Mesendoderm (in vitro differentiated cells): Measurements from ENCODE around the gene KCNK7.

Source experiments
- DNase-seq: peaks from one replicate; pipeline ENCODE4 v3.0.0; 2013
- H2AK5ac ChIP-seq: 2 replicates; pipeline ENCODE4 v1.6.1; 2013; ENCODE audit warnings: low read length, inconsistent platforms
- H2BK120ac ChIP-seq: 2 replicates; pipeline ENCODE4 v1.6.1; 2013; ENCODE audit warnings: low read depth, mild to moderate bottlenecking, low read length, moderate library complexity, mixed read lengths
- H2BK15ac ChIP-seq: replicated peaks from 2 replicates; pipeline ENCODE4 v1.6.1; 2013; ENCODE audit warnings: low read depth, mild to moderate bottlenecking, moderate library complexity
- H2BK5ac ChIP-seq: 2 replicates; pipeline ENCODE4 v1.6.1; 2013; ENCODE audit warnings: low read length, inconsistent platforms
- H3K18ac ChIP-seq: 2 replicates; pipeline ENCODE4 v1.6.1; 2013; ENCODE audit warnings: mild to moderate bottlenecking, low read length, mixed read lengths
- H3K23ac ChIP-seq: one replicate; pipeline ENCODE4 v1.6.1; 2013; ENCODE audit warnings: low read length
- H3K27ac ChIP-seq: 2 replicates; pipeline ENCODE4 v1.5.1; 2013; ENCODE audit warnings: low read depth, mild to moderate bottlenecking, inconsistent platforms, low read length, moderate library complexity
- H3K27me3 ChIP-seq: 2 replicates; pipeline ENCODE4 v1.6.1; 2013; ENCODE audit warnings: low read length, control low read depth, mild to moderate bottlenecking, inconsistent platforms; ENCODE audit not compliant: insufficient read depth, poor library complexity
- H3K36me3 ChIP-seq: 2 replicates; pipeline ENCODE4 v1.6.1; 2013; ENCODE audit warnings: low read length, inconsistent platforms; ENCODE audit not compliant: control insufficient read depth, insufficient read depth
- H3K4ac ChIP-seq: one replicate; pipeline ENCODE4 v1.6.1; 2013; ENCODE audit warnings: low read depth, mild to moderate bottlenecking, low read length, moderate library complexity
- H3K4me1 ChIP-seq: 2 replicates; pipeline ENCODE4 v1.6.1; 2013; ENCODE audit warnings: low read depth, low read length, inconsistent platforms; ENCODE audit not compliant: control insufficient read depth
- H3K4me2 ChIP-seq: 2 replicates; pipeline ENCODE4 v1.6.1; 2013; ENCODE audit warnings: low read length
- H3K4me3 ChIP-seq: 2 replicates; pipeline ENCODE4 v1.5.1; 2013; ENCODE audit warnings: mild to moderate bottlenecking, low read length
- H3K56ac ChIP-seq: one replicate; pipeline ENCODE4 v1.6.1; 2013; ENCODE audit warnings: low read length
- H3K79me1 ChIP-seq: 2 replicates; pipeline ENCODE4 v1.6.1; 2013; ENCODE audit warnings: low read length, inconsistent platforms
- H3K79me2 ChIP-seq: 2 replicates; pipeline ENCODE4 v1.6.1; 2013; ENCODE audit warnings: mild to moderate bottlenecking, low read length; ENCODE audit not compliant: control insufficient read depth, insufficient read depth
- H3K9ac ChIP-seq: 2 replicates; pipeline ENCODE4 v1.6.1; 2013; ENCODE audit warnings: low read length, inconsistent platforms
- H4K5ac ChIP-seq: one replicate; pipeline ENCODE4 v1.6.1; 2013; ENCODE audit warnings: low read length
- H4K8ac ChIP-seq: one replicate; pipeline ENCODE4 v1.6.1; 2013; ENCODE audit warnings: low read depth, mild to moderate bottlenecking, control low read depth, low read length, moderate library complexity
- WGBS: extraction: QIAGEN DNeasy Blood & Tissue Kit; methylation state at CpG from one replicate; pipeline ENCODE4 v1.1.7; 2013; ENCODE audit warnings: low lambda C conversion rate, missing lambda C conversion rate; ENCODE audit not compliant: insufficient coverage; ENCODE audit errors: extremely low coverage; 5-methylcytosine and 5-hydroxymethylcytosine counted together

Gene KCNK7

DNA sequence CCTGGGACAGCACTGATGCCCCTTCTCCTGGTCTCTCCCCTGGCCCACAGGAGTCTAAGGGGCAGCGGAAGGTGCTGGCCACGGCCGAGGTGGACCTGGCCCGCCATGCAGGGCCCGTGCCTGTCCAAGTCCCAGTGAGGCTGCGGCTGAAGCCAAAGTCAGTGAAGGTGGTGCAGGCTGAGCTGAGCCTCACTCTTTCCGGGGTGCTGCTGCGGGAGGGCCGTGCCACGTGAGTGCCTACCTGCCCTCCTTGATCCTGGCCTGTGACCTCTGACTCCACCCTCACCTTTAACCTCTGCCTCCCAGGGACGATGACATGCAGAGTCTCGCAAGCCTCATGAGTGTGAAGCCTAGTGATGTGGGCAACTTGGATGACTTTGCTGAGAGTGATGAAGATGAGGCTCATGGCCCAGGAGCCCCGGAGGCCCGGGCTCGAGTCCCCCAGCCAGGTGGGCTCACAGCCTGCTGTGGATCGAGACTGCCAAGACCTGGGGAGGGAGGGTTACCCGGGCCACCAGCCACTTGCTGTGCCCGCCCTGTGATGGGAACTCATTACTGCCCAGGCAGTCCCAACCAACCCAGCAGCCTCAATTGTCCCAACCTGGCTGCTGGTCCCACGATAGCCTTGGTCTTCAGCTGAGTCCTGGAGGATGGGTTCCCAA lies 15.4 kb downstream of the KCNK7 start:
- no peak overlapping the region for H2AK5ac ChIP-seq
- H3K56ac ChIP-seq, result no peak overlapping the region
- no peak overlapping the region for H4K8ac ChIP-seq
- H3K4me2 ChIP-seq, result no peak overlapping the region
- no peak overlapping the region for H4K5ac ChIP-seq
- H3K36me3 ChIP-seq, result no peaks in the 10 kb centered on the region
- H3K18ac ChIP-seq, result no peak overlapping the region
- DNase-seq, result no peak
- no peaks in the 10 kb centered on the region for H3K79me2 ChIP-seq
- no peak overlapping the region for H3K4ac ChIP-seq
- H2BK5ac ChIP-seq, result no peak overlapping the region
- H3K4me1 ChIP-seq, result no peaks in the 10 kb centered on the region
- no peak overlapping the region for H3K4me3 ChIP-seq
- H2BK120ac ChIP-seq, result no peak overlapping the region
- H3K23ac ChIP-seq, result no peak overlapping the region
- WGBS, result no CpG with 5 or more reads among the region's 19 CpGs
- H3K27me3 ChIP-seq, result no peaks in the 10 kb centered on the region
- no peak overlapping the region for H3K27ac ChIP-seq
- H3K9ac ChIP-seq, result no peak overlapping the region
- H3K79me1 ChIP-seq, result no peaks in the 10 kb centered on the region
- H2BK15ac ChIP-seq, result no peak overlapping the region

- Histone ChIP-seq H3K36me3 (no peaks in the 10 kb centered on the region), H2BK5ac (no peak overlapping the region), H3K9ac (no peak overlapping the region), H3K23ac (no peak overlapping the region), H2BK120ac (no peak overlapping the region), H3K4ac (no peak overlapping the region), H3K18ac (no peak overlapping the region), H3K27ac (no peak overlapping the region), H3K4me1 (peaks cover 2% of the 10 kb centered on the region), H3K79me2 (no peaks in the 10 kb centered on the region), H3K79me1 (no peaks in the 10 kb centered on the region), H3K27me3 (no peaks in the 10 kb centered on the region), H4K8ac (no peak overlapping the region), H3K4me2 (no peak overlapping the region), H3K4me3 (no peak overlapping the region), H3K56ac (no peak overlapping the region), H2BK15ac (no peak overlapping the region), H2AK5ac (no peak overlapping the region), H4K5ac (no peak overlapping the region)
- DNase-seq, result no peak
- WGBS, result no CpG with 5 or more reads among the region's 4 CpGs
These were observed 16.3 kb downstream of the KCNK7 start for GRCh38 chr11:65579291-65579690.

GRCh38 chr11:65578667-65579066 lies 16.9 kb downstream of the KCNK7 start:
- Histone ChIP-seq H3K23ac (no peak overlapping the region), H2BK15ac (no peak overlapping the region), H3K4me1 (peaks cover 2% of the 10 kb centered on the region), H4K8ac (no peak overlapping the region), H2BK120ac (no peak overlapping the region), H3K56ac (no peak overlapping the region), H3K4ac (no peak overlapping the region), H3K36me3 (no peaks in the 10 kb centered on the region), H3K79me1 (no peaks in the 10 kb centered on the region), H3K18ac (no peak overlapping the region), H2BK5ac (no peak overlapping the region), H3K79me2 (no peaks in the 10 kb centered on the region), H4K5ac (no peak overlapping the region), H2AK5ac (no peak overlapping the region), H3K27ac (no peak overlapping the region), H3K27me3 (no peaks in the 10 kb centered on the region), H3K4me3 (no peak overlapping the region), H3K9ac (no peak overlapping the region), H3K4me2 (no peak overlapping the region)
- DNase-seq, result no peak
- no CpG with 5 or more reads among the region's 3 CpGs for WGBS

GRCh38 chr11:65578134-65578533 lies 17.5 kb downstream of the KCNK7 start:
- Histone ChIP-seq H2BK5ac (no peak overlapping the region), H3K4me1 (peaks cover 2% of the 10 kb centered on the region), H2BK120ac (no peak overlapping the region), H3K23ac (no peak overlapping the region), H3K79me1 (no peaks in the 10 kb centered on the region), H4K8ac (no peak overlapping the region), H3K4ac (no peak overlapping the region), H4K5ac (no peak overlapping the region), H3K56ac (no peak overlapping the region), H3K27me3 (no peaks in the 10 kb centered on the region), H3K4me3 (no peak overlapping the region), H2AK5ac (no peak overlapping the region), H3K79me2 (no peaks in the 10 kb centered on the region), H3K9ac (no peak overlapping the region), H3K4me2 (no peak overlapping the region), H2BK15ac (no peak overlapping the region), H3K27ac (no peak overlapping the region), H3K18ac (no peak overlapping the region), H3K36me3 (no peaks in the 10 kb centered on the region)
- no peak for DNase-seq
- WGBS, result no CpG with 5 or more reads among the region's 7 CpGs

DNA sequence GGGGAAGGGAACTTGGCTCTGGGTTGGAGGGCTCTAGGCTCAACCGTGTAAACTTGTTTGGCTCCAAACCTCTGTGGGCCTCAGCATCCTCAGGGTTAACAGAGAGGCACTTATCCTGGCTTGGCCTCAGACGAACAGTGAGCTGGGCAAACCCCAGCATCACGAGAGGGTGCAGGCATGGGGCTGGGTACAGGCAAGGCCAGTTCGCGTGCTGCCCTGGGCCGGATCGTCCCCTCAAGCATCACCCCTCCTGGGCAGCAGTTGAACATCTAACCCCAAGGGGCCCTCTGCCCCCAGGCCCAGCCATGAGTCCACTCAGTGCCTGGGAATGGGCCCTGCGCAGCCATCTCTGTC lies 17.9 kb downstream of the KCNK7 start:
- WGBS, result no CpG with 5 or more reads among the region's 8 CpGs
- no peak overlapping the region for H4K8ac ChIP-seq
- no peak overlapping the region for H3K23ac ChIP-seq
- no peak overlapping the region for H3K4me3 ChIP-seq
- H4K5ac ChIP-seq, result no peak overlapping the region
- no peak for DNase-seq
- no peak overlapping the region for H2AK5ac ChIP-seq
- H3K18ac ChIP-seq, result no peak overlapping the region
- peaks cover 2% of the 10 kb centered on the region for H3K4me1 ChIP-seq
- H3K36me3 ChIP-seq, result no peaks in the 10 kb centered on the region
- H3K9ac ChIP-seq, result no peak overlapping the region
- H2BK5ac ChIP-seq, result no peak overlapping the region
- no peak overlapping the region for H2BK15ac ChIP-seq
- no peaks in the 10 kb centered on the region for H3K79me1 ChIP-seq
- no peaks in the 10 kb centered on the region for H3K27me3 ChIP-seq
- no peak overlapping the region for H3K4me2 ChIP-seq
- H3K4ac ChIP-seq, result no peak overlapping the region
- no peak overlapping the region for H2BK120ac ChIP-seq
- no peak overlapping the region for H3K56ac ChIP-seq
- H3K79me2 ChIP-seq, result no peaks in the 10 kb centered on the region
- H3K27ac ChIP-seq, result no peak overlapping the region
